Measurements from ENCODE around the gene DYNC2H1.

DYNC2H1 gene

DNA sequence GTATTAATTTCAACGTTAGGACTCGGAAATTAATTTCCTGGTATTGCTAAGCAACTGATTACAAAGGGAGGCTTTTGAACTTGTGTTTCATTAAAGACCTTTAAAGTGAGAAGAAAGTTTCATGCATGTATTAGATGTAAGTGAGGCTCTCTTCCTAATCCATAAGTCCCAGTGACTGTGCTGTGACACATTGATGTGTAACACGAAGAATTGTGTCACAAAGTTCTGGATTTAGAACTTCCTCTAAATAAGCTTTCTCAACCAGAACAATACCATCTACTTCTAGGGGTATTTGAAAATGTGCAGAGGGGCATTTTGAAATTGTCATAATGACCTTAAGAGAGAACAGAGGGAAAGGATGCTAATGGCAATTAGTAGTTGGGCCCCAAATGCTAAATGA is 31.7 kb upstream of the DYNC2H1 start:
- no peak for TF ChIP-seq EZH2 (IDR thresholded peaks at IDR 0.05; ENCODE audit: borderline replicate concordance, low read depth, low read length, severe bottlenecking)
- Histone ChIP-seq H3K9ac (ENCODE audit: low read depth, low read length) (no peak overlapping the region), H2AFZ (ENCODE audit: low read depth, low read length) (no peak overlapping the region), H3K27ac (ENCODE audit: low read length) (no peak overlapping the region), H3K4me2 (ENCODE audit: insufficient read depth, low read length) (no peak overlapping the region), H4K20me1 (ENCODE audit: insufficient read depth, low read length) (no peaks in the 10 kb centered on the region), H3K79me2 (ENCODE audit: insufficient read depth, low read length) (peaks cover 12% of the 10 kb centered on the region), H3K4me1 (ENCODE audit: insufficient read depth, low read length) (no peaks in the 10 kb centered on the region), H3K36me3 (ENCODE audit: insufficient read depth, low read length) (peaks cover 64% of the 10 kb centered on the region), H3K9me3 (ENCODE audit: insufficient read depth, low read length, severe bottlenecking) (no peaks in the 10 kb centered on the region), H3K27me3 (ENCODE audit: insufficient read depth, low read length, poor library complexity) (no peaks in the 10 kb centered on the region), H3K4me3 (ENCODE audit: low read depth in 1 of 2, low read length in 2 of 2) (no peak overlapping the region)
- no peak for DNase-seq
- no peak for ATAC-seq (ENCODE audit: insufficient read depth, low read depth)

DNA sequence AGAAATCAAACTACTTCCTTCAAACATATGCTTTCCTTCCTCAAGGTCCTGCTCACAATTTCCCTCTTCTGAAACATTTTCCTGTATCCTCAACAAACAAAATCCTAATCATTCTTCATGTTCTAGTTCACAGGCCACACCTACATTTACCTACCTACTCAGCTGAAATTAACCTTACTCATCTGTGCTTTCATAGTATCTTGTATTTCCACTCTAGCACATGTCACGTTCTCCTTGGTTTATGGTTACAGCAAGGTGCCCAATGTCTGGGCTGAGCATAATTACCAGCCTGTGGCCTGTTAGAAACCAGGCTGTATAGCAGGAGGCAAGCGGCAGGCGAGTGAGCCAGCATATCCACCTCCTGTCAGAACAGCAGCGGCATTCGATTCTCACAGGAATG is 30.5 kb upstream of the DYNC2H1 start:
- H3K4me3 ChIP-seq (ENCODE audit: low read depth in 1 of 2, low read length in 2 of 2): no peak overlapping the region
- no peak overlapping the region for H3K9ac ChIP-seq (ENCODE audit: low read depth, low read length)
- H3K4me1 ChIP-seq (ENCODE audit: insufficient read depth, low read length): no peaks in the 10 kb centered on the region
- ATAC-seq (ENCODE audit: insufficient read depth, low read depth) (no peak), DNase-seq (no peak)
- no peaks in the 10 kb centered on the region for H4K20me1 ChIP-seq (ENCODE audit: insufficient read depth, low read length)
- peaks cover 18% of the 10 kb centered on the region for H3K79me2 ChIP-seq (ENCODE audit: insufficient read depth, low read length)
- H3K9me3 ChIP-seq (ENCODE audit: insufficient read depth, low read length, severe bottlenecking): no peaks in the 10 kb centered on the region
- no peaks in the 10 kb centered on the region for H3K27me3 ChIP-seq (ENCODE audit: insufficient read depth, low read length, poor library complexity)
- no peak overlapping the region for H2AFZ ChIP-seq (ENCODE audit: low read depth, low read length)
- H3K4me2 ChIP-seq (ENCODE audit: insufficient read depth, low read length): no peak overlapping the region
- peaks cover 71% of the 10 kb centered on the region for H3K36me3 ChIP-seq (ENCODE audit: insufficient read depth, low read length)
- TF ChIP-seq EZH2 (IDR thresholded peaks at IDR 0.05; ENCODE audit: borderline replicate concordance, low read depth, low read length, severe bottlenecking): no peak
- TF ChIP-seq, protein P1, sequence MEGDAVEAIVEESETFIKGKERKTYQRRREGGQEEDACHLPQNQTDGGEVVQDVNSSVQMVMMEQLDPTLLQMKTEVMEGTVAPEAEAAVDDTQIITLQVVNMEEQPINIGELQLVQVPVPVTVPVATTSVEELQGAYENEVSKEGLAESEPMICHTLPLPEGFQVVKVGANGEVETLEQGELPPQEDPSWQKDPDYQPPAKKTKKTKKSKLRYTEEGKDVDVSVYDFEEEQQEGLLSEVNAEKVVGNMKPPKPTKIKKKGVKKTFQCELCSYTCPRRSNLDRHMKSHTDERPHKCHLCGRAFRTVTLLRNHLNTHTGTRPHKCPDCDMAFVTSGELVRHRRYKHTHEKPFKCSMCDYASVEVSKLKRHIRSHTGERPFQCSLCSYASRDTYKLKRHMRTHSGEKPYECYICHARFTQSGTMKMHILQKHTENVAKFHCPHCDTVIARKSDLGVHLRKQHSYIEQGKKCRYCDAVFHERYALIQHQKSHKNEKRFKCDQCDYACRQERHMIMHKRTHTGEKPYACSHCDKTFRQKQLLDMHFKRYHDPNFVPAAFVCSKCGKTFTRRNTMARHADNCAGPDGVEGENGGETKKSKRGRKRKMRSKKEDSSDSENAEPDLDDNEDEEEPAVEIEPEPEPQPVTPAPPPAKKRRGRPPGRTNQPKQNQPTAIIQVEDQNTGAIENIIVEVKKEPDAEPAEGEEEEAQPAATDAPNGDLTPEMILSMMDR (IDR thresholded peaks at IDR 0.05; ENCODE audit: borderline replicate concordance, extremely low read depth, low read length, poor library complexity, severe bottlenecking): no peak
- H3K27ac ChIP-seq (ENCODE audit: low read length): no peak overlapping the region

DNA sequence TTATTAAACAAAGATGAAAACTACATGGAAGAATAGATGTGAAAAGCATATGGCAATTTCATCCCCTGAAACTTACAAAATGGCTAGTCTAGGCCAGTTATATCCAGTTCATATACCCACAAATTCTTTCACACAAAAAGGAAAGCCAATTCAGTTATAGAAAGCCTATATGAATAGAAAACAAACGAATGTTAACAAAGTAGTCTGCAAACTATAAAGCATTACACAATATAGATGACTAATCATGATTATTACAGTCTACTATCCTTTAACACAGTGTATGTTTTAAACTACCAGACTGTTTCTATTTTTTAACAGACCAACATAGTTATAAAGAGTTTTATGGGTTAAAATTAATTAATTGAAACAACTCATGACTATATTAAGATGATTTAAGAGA is 29.4 kb upstream of the DYNC2H1 start:
- Histone ChIP-seq H3K9ac (ENCODE audit: low read depth, low read length) (no peak overlapping the region), H3K4me2 (ENCODE audit: insufficient read depth, low read length) (no peak overlapping the region), H2AFZ (ENCODE audit: low read depth, low read length) (no peak overlapping the region), H3K79me2 (ENCODE audit: insufficient read depth, low read length) (peaks cover 28% of the 10 kb centered on the region), H3K36me3 (ENCODE audit: insufficient read depth, low read length) (peaks cover 77% of the 10 kb centered on the region), H3K9me3 (ENCODE audit: insufficient read depth, low read length, severe bottlenecking) (no peaks in the 10 kb centered on the region), H3K4me1 (ENCODE audit: insufficient read depth, low read length) (no peaks in the 10 kb centered on the region), H3K27ac (ENCODE audit: low read length) (no peak overlapping the region), H3K4me3 (ENCODE audit: low read depth in 1 of 2, low read length in 2 of 2) (no peak overlapping the region), H3K27me3 (ENCODE audit: insufficient read depth, low read length, poor library complexity) (no peaks in the 10 kb centered on the region), H4K20me1 (ENCODE audit: insufficient read depth, low read length) (peaks cover under 1% of the 10 kb centered on the region; the same call in 1 of the 2 replicates)
- DNase-seq (no peak), ATAC-seq (ENCODE audit: insufficient read depth, low read depth) (no peak)
- no peak for TF ChIP-seq EZH2 (IDR thresholded peaks at IDR 0.05; ENCODE audit: borderline replicate concordance, low read depth, low read length, severe bottlenecking)
- TF ChIP-seq, protein P1 (IDR thresholded peaks at IDR 0.05; ENCODE audit: borderline replicate concordance, extremely low read depth, low read length, poor library complexity, severe bottlenecking): no peak

DNA sequence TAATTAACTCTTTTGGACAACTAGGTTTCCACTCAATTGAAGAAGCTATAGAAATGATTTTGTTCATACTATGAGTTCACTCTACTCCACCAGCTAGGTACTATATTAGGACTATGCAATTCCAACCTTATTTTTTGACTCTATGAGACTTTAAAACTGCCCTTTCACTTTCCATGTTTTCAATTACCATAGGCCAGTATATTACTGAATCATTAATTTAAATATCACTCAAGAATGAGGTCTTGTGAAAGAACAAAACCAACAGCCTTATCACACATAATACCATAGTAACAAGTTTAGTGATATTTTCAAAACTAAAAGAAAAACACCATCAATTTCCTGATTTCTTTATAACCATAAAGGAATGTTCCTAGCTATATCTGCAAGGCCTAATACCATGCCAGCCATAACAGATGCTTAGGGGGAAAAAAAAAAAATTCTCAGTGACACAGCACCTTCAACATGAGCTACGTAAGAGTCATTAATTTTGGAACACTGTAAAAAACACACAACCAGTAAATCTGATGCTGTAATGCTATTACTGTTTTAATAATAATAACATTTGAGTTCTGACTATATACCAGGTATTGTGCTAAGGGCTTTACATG is 23.4 kb upstream of the DYNC2H1 start:
- H3K79me2 ChIP-seq (ENCODE audit: insufficient read depth, low read length): peaks cover 76% of the 10 kb centered on the region
- no peak overlapping the region for H3K4me2 ChIP-seq (ENCODE audit: insufficient read depth, low read length)
- H3K36me3 ChIP-seq (ENCODE audit: insufficient read depth, low read length): peaks cover 62% of the 10 kb centered on the region
- ATAC-seq (ENCODE audit: insufficient read depth, low read depth) (no peak), DNase-seq (no peak)
- H4K20me1 ChIP-seq (ENCODE audit: insufficient read depth, low read length): peaks cover 19% of the 10 kb centered on the region; the same call in 1 of the 2 replicates
- H3K27ac ChIP-seq (ENCODE audit: low read length): no peak overlapping the region
- H3K9me3 ChIP-seq (ENCODE audit: insufficient read depth, low read length, severe bottlenecking): no peaks in the 10 kb centered on the region
- TF ChIP-seq, protein P1 (IDR thresholded peaks at IDR 0.05; ENCODE audit: borderline replicate concordance, extremely low read depth, low read length, poor library complexity, severe bottlenecking): no peak
- no peak for TF ChIP-seq EZH2 (IDR thresholded peaks at IDR 0.05; ENCODE audit: borderline replicate concordance, low read depth, low read length, severe bottlenecking)
- no peak overlapping the region for H3K9ac ChIP-seq (ENCODE audit: low read depth, low read length)
- no peaks in the 10 kb centered on the region for H3K27me3 ChIP-seq (ENCODE audit: insufficient read depth, low read length, poor library complexity)
- H2AFZ ChIP-seq (ENCODE audit: low read depth, low read length): no peak overlapping the region
- H3K4me3 ChIP-seq (ENCODE audit: low read depth in 1 of 2, low read length in 2 of 2): no peak overlapping the region
- peaks cover 32% of the 10 kb centered on the region for H3K4me1 ChIP-seq (ENCODE audit: insufficient read depth, low read length)
